Middle frontal gyrus (tissue), 1 donor: ENCODE data around the gene SCAMP5.

Experiments used
- DNase-seq: peaks from one replicate; pipeline ENCODE4 v3.0.0-alpha.2; 2015; ENCODE audit warnings: low spot score; ENCODE audit errors: extremely low spot score

Gene SCAMP5

DNA sequence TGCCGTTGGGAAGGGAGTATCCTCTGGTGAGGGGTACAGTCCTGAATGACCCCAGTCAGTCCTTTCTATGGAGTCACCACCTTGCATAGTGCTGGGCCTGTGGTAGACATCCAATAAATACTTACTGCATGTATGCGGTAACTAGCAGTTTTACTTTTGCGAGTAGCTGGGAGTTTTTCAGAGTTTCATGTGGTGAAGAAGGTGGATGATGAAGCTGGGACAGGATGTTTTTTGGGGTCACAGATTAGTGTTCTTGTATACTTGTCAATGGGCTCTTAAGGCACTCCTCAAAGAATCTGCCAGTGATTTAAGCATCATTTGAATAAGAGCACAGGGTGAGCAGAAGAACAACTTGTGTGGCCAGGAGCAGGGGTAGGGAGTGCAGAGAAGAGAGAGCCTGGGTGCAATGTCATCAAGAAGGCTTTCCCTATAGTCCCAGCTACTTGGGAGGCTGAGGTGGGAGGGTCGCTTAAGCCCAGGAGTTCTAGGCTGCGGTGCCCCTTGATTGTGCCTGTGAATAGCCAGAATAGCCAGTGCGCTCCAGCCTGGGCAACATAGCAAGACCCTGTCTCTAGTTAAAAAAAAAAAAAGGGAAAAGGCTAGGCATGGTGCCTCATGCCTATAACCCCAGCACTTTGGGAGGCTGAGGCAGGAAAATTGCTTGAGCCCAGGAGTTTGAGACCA lies 50.1 kb downstream of the SCAMP5 start:
- no peak for DNase-seq

DNA sequence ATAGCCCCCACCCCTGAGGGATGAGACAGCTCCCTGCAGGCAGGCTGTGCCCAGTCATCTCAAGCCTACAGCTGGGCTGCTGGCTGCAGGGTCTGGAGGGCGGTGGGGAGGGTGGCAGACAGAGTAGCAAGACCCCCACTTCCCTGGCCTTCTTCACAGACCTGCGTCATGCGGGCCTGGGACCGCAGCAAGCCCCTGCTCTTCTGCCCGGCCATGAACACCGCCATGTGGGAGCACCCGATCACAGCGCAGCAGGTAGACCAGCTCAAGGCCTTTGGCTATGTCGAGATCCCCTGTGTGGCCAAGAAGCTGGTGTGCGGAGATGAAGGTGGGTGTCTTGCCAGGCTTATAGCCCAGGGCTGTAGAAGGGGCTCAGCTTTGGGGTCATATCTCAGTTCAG lies 53.0 kb downstream of the SCAMP5 start:
- DNase-seq: no peak

- peak; percentile 44 for DNase-seq
Measured at GRCh38 chr15:75049392-75049791, 54.0 kb downstream of the SCAMP5 start.

- DNase-seq: no peak
Measured at GRCh38 chr15:75050283-75050682, 54.9 kb downstream of the SCAMP5 start.

GRCh38 chr15:75051191-75051608 lies 55.8 kb downstream of the SCAMP5 start:
- no peak for DNase-seq

DNA sequence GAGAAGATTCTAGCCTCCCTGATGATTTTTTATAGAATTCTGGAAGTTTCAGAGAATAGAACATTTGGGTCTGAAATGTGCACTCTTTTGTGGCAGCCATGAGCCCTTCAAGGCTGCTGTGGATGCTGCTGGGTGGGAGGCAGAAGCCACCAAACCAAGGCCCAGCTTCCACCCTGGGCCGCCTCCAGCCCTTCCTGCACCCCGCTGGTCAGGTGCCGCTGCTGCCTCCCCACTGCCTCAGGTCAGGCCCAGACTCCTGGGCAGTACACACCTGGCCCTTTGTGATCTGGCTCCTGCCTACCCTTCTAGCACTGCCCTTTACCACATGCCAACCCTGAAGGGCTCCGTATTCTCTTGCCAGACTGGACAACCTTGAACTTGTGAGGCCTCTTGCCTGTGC lies 56.3 kb downstream of the SCAMP5 start:
- no peak for DNase-seq

GRCh38 chr15:75052972-75053747 lies 57.8 kb downstream of the SCAMP5 start:
- DNase-seq: no peak

DNA sequence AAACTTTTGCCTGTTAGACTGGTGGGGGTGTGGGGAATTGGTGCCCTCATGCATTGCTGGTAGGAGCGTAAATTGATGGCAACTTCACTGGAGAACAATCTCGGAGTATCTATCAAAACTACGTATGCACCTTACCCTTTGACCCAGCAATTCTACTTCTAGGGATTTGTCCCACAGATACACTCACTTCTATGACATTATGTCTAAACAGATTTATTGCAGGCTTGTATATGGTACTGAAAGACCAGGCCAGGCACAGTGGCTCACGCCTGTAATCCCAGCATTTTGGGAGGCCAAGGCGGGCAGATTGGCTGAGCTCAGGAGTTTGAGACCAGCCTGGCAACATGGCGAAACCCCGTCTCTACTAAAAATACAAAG lies 58.4 kb downstream of the SCAMP5 start:
- no peak for DNase-seq

DNA sequence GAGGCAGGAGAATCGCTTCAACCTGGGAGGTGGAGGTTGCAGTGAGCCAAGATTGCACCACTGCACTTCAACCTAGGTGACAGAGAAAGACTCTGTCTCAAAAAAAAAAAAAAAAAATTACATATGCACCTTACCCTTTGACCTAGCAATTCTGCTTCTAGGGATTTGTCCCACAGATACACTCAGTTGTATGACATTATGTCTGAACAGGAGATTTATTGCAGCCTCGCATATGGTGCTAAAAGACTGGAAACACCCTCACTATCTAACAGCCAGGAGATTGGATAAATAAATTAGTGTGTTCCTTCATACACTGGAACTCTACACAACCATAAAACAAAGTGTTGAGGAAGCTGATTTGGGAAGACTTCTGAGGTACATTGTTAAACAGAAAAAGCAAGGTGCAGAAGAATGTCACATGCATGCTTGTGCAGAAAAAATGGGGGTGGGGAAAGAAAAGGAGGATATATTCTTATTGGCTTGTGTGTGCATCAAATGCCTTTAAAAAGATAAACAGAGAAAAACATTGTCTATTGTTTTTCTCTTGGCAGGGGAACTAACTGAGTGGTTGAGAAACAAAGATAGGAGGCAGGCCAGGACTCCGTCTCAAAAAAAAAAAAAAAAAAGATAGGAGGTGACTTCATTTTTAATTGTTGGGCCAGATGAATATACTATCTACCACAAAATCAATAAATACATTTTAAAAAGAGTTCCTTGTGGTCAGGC lies 59.0 kb downstream of the SCAMP5 start:
- DNase-seq: no peak

DNA sequence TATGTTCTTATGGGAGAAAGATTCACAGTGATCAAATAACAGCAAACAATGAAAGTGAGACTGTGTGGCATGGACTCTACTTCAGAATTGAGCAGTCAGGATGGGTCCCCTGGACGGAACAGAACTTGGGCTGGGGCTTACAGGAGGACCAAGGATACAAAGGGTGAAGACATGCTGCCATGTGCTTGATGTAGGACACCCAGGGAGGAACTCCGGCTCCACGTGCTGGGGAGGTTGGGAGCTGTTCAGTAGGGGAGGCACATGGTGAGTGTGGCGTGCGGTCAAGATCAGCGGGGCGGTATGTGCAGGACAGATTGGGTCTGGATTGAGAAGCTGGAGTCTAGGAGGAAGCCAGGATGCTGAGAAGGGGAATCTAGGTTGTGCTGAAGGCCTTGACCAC lies 60.7 kb downstream of the SCAMP5 start:
- DNase-seq: no peak

GRCh38 chr15:75058127-75058905 lies 63.0 kb downstream of the SCAMP5 start:
- DNase-seq: no peak

DNA sequence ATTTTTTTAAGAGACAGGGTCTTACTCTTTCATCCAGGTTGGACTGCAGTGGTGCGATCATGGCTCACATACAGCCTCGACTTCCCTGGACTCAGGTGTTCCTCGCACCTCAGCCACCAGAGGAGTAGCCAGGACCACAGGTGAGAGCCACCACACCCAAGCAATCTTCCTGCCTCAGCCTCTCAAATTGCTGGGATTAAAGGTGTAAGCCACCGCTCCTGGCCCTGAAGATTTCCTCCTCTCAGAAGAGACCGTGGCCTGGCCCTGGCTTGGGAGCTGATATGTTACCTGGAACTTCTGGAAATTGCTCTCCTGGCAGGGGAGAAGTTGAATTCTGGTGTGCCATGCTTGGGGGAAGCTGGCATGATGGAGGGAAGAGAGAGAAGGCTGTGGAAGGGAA lies 64.2 kb downstream of the SCAMP5 start:
- DNase-seq: no peak

- DNase-seq: no peak
Measured at GRCh38 chr15:75061272-75061671, 65.9 kb downstream of the SCAMP5 start.

GRCh38 chr15:75062706-75063105 lies 67.3 kb downstream of the SCAMP5 start:
- no peak for DNase-seq

GRCh38 chr15:75063338-75063737 lies 68.0 kb downstream of the SCAMP5 start:
- no peak for DNase-seq

DNA sequence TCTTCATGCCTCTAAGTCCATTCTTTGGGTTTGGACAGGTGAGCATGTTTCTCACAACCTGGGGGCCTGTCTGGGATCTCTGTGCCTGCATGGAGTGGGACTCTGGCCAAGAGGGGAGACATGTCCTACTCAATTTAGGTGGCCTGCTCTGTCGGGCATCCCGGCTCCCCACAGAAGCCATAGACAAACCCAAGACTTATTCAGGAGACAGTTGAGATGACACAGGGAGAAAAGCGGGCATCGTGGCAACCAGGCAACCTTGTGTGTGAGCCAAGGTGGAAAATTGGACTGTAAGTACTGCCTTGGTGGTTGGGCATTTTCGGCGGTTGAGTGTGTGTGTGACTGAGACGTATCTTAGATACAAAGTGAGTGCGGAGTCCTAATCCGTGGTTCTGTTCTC lies 68.5 kb downstream of the SCAMP5 start:
- no peak for DNase-seq

GRCh38 chr15:75064846-75065245 lies 69.5 kb downstream of the SCAMP5 start:
- no peak for DNase-seq

DNA sequence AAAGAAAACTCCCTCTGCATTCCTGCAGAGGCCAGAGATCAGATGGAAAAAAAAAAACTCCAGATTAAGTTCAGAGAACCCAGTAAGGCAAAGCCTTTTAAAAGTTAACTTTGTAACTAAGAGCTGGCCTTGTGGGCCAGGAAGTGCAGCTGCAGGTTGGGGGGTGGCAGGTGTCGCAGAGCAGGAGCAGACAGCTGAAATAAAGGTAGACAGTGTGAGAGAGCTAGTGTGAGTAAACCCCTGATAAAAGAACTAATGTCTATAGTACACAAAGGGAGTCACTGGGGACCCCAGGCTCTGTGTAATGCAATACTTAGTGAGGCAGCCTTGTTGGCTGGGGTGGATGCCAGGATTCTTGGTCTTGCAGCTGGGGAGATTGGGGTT lies 70.1 kb downstream of the SCAMP5 start:
- no peak for DNase-seq

- no peak for DNase-seq
Measured at GRCh38 chr15:75065851-75066509, 70.6 kb downstream of the SCAMP5 start.

GRCh38 chr15:75067123-75067830 lies 71.9 kb downstream of the SCAMP5 start:
- no peak for DNase-seq
